Panc1 (cell line): ENCODE data around the gene MMP23B. TPM values are rescaled to one million over a fixed set of nuclear protein-coding genes. Genes with fewer than 3 reads are reported as not detected.
A peak's percentile ranks its signal among the peaks of the same experiment; 100 is the strongest.

Experiments
- ATAC-seq: fragments of 200-7000 bp; cut with Tn5 transposase; 2 replicates; pipeline ENCODE4 v1.9.1; 2020; ENCODE audit warnings: mild to moderate bottlenecking, moderate library complexity
- BruUV-seq: library from RNA; stranded (reverse); fragments of 400-500 nt; replicated peaks from 2 replicates; lab custom pipeline; 2021; lab: Mats Ljungman, UMichigan
- CTCF ChIA-PET: fragments of 300-600 bp; sonication (Branson Sonifier 250); formaldehyde crosslinking; loops from one replicate; lab custom pipeline; 2022; ENCODE audit warnings: antibody characterized with exemption; lab: Charles Lee
- POLR2A ChIA-PET: fragments of 300-600 bp; sonication (Branson Sonifier 250); formaldehyde crosslinking; loops from one replicate; lab custom pipeline; 2022; ENCODE audit warnings: antibody characterized with exemption; lab: Charles Lee
- DNase-seq: peaks from one replicate; pipeline ENCODE4 v3.0.0-alpha.2; 2010; ENCODE audit warnings: low read depth, low spot score
- H3K27ac ChIP-seq: 2 replicates; pipeline ENCODE4 v1.5.1; 2011; ENCODE audit warnings: mild to moderate bottlenecking, low read length, inconsistent platforms
- H3K27me3 ChIP-seq: fragments of 200-500 bp; sonication (Bioruptor generic); 2 replicates; pipeline ENCODE4 v1.6.0; 2014; ENCODE audit warnings: low read length, inconsistent platforms; ENCODE audit not compliant: control insufficient read depth, insufficient read depth
- H3K36me3 ChIP-seq: fragments of 200-500 bp; sonication (Bioruptor generic); 2 replicates; pipeline ENCODE4 v1.5.1; 2014; ENCODE audit warnings: inconsistent platforms, mild to moderate bottlenecking, low read length, moderate library complexity; ENCODE audit not compliant: control insufficient read depth, insufficient read depth
- H3K4me1 ChIP-seq: 2 replicates; pipeline ENCODE4 v1.5.1; 2011; ENCODE audit warnings: inconsistent platforms, mild to moderate bottlenecking, low read length, moderate library complexity; ENCODE audit not compliant: control insufficient read depth, insufficient read depth
- H3K4me3 ChIP-seq, 2 experiments: 2 replicates each; pipeline ENCODE4 v1.5.1; 2011 to 2012; ENCODE audit warnings: low read depth in 2 of 2, low read length in 2 of 2, mild to moderate bottlenecking in 2 of 2, inconsistent platforms in 1 of 2, moderate library complexity in 1 of 2
- H3K9me3 ChIP-seq: fragments of 200-500 bp; sonication (Bioruptor generic); 2 replicates; pipeline ENCODE4 v1.5.1; 2014; ENCODE audit warnings: low read depth, mild to moderate bottlenecking, inconsistent platforms, low read length, moderate library complexity; ENCODE audit not compliant: control insufficient read depth, insufficient read depth
- REST ChIP-seq, 2 experiments: IDR thresholded peaks; 2 replicates each; pipeline ENCODE4 v1.6.1; 2011 to 2012; ENCODE audit warnings: low read depth in 2 of 2, control low read depth in 1 of 2, low read length in 1 of 2, mild to moderate bottlenecking in 1 of 2, moderate library complexity in 1 of 2; ENCODE audit not compliant: insufficient read depth in 1 of 2
- SIN3A ChIP-seq: IDR thresholded peaks from 2 replicates; pipeline ENCODE4 v1.6.1; 2012; ENCODE audit warnings: low read depth, mild to moderate bottlenecking, low read length, moderate library complexity, borderline replicate concordance; ENCODE audit not compliant: insufficient read depth
- TCF7L2 ChIP-seq: IDR thresholded peaks from 2 replicates; pipeline ENCODE4 v1.6.1; 2011; ENCODE audit warnings: mild to moderate bottlenecking, low read depth, low read length, inconsistent platforms
- in situ Hi-C: cut with HindIII; loops from 2 replicates; pipeline ENCODE4 v1.10.0; 2016; ENCODE audit warnings: low sequenced_read_pairs, low pct_unique_long_range_greater_than_20kb
- intact Hi-C: fragments of 100-400 bp; cut with micrococcal nuclease; formaldehyde crosslinking; loops from one replicate; pipeline ENCODE4 v1.10.0; 2022; ENCODE audit not compliant: unreplicated experiment
- total RNA-seq: library from RNA; stranded (reverse); gene quantifications from one replicate; pipeline ENCODE4 v1.2.1, GENCODE V29; 2021; ENCODE audit not compliant: unreplicated experiment
- TF ChIP-seq, protein P1 (sequence below): fragments of 450-650 bp; IDR thresholded peaks from 2 replicates; pipeline ENCODE4 v1.5.1; 2017; ENCODE audit warnings: mild to moderate bottlenecking

The MMP23B gene
- total RNA-seq, 1 experiment from 2014 or later, result 5.0 TPM

DNA sequence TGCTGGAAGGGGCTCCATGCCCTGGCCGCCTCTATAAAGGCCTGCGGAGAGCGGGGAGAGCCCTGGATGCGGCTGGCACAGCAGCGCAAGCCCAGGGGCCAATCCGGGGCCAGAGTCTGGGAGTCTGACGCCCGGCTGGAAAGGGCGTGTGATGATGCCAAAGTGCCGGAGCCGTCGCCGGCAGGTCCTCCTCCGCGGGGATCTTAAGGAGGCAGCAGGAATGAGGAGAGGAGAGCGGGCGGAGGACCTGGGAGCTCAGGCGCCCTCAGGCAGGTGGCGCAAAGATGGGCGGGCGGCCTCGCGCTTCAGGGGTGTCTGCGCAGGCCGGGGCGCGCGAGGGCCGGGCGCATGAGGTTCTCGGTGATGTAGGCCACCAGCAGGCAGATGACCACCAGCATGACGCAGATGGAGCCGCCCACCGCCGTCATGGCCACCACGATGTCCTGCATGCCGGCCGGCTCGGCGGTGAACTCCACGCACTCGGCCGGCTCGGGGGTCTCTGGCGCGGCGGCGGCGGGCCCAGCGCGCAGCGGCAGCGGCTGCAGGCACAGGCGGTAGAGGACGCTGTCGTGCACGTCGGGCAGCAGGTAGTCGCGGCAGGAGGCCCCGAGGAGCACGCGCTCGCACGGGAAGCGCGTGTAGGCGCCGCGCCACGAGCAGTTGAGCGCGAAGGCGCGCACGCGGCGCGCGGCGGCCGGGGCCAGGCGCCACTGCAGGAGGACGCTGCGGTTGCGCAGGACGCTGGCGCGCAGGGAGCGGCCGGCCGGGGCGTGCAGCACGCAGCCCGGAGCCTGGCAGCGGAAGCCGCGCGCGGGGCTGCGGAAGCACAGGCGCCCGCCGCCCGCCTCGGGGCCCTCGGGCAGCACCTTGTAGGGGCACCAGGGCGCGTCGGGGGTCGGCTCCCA lies 32.7 kb upstream of the MMP23B start:
- Histone ChIP-seq H3K4me3 (peak overlapping the region in 1 of 2 experiments; percentile 31; a peak in 2 of 4 replicates), H3K4me1 (peaks cover 10% of the 10 kb centered on the region), H3K27me3 (no peaks in the 10 kb centered on the region), H3K27ac (no peak overlapping the region), H3K9me3 (no peaks in the 10 kb centered on the region), H3K36me3 (no peaks in the 10 kb centered on the region)
- no TSS peak for BruUV-seq
- ATAC-seq, result peak; percentile 59
- DNase-seq, result no peak
- CTCF ChIA-PET, result no interaction called here
- in situ Hi-C loops (no loop called here), intact Hi-C loops (no loop called here)
- POLR2A ChIA-PET, result no interaction called here
- no peak for TF ChIP-seq TCF7L2

DNA sequence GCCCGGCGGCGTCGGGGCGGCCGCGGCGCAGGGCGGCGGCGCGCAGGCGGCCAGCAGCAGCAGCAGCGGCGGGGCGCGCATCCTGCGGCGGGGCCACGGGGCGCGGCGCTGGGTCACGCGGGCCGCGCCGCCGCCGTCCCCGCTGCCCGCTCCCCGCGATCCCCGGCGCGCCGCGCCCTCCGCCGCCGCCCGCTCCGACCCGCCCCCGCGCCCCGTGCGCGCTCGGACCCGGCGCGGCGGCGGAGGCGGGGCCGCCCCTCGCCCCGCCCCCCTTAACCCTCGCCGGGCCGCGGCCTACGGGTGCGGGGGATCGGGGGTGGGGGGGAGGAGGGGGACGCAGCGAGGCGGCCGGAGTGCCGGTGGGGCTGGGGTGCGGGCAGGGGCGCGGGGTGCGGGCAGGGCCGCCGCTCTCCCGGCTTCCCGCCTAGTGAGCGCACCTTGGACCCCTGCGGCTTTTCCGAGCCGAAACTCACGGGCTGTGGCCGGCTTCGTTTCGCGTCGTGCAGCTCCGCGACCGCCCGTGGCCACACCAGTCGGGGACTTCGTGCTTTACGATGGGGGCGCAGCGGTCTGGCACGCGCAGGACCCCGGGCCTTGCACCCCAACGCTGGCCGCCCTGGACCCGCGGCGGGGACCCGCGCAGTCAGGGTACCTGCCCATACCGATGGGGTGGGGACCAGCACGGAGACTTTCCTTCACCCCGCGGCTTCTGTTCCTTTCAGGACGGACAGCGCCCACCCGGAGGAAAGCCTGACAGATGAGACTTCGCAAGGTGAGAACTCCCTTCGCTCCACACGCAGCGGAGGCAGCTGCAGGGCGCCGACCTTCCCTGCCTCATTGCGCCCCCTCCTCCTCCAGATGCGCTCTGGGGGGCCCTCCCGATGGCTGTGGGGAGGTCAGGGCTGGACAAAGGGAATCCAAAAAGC lies 31.8 kb upstream of the MMP23B start, which contains the start of gene FNDC10:
Gene FNDC10, minus strand, starts transcription at position 201 of the 926 bp plus-strand sequence. Its CDS starts 120 bp downstream, at position 81.
- ChIA-PET POLR2A (no interaction called here), CTCF (no interaction called here)
- BruUV-seq, result no TSS peak
- no peak for DNase-seq
- intact Hi-C loops (no loop called here), in situ Hi-C loops (no loop called here)
- peak; percentile 57 for ATAC-seq
- H3K36me3 ChIP-seq, result no peaks in the 10 kb centered on the region
- TF ChIP-seq SIN3A (no peak), TCF7L2 (no peak), REST (IDR thresholded peaks at IDR 0.05; ENCODE audit: insufficient read depth in 1 of 2, low read depth in 2 of 2, low read length in 1 of 2) (peak in 1 of 2 experiments; percentile 28; a peak in 1 of 4 replicates)
- TF ChIP-seq, protein P1, sequence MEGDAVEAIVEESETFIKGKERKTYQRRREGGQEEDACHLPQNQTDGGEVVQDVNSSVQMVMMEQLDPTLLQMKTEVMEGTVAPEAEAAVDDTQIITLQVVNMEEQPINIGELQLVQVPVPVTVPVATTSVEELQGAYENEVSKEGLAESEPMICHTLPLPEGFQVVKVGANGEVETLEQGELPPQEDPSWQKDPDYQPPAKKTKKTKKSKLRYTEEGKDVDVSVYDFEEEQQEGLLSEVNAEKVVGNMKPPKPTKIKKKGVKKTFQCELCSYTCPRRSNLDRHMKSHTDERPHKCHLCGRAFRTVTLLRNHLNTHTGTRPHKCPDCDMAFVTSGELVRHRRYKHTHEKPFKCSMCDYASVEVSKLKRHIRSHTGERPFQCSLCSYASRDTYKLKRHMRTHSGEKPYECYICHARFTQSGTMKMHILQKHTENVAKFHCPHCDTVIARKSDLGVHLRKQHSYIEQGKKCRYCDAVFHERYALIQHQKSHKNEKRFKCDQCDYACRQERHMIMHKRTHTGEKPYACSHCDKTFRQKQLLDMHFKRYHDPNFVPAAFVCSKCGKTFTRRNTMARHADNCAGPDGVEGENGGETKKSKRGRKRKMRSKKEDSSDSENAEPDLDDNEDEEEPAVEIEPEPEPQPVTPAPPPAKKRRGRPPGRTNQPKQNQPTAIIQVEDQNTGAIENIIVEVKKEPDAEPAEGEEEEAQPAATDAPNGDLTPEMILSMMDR, result no peak
- no peaks in the 10 kb centered on the region for H3K9me3 ChIP-seq
- H3K4me3 ChIP-seq, result peak within 1 kb of the TSS; percentile 41 to 53
- no peaks in the 10 kb centered on the region for H3K27me3 ChIP-seq
- no peak within 1 kb of the TSS for H3K27ac ChIP-seq
- H3K4me1 ChIP-seq, result peaks cover 10% of the 10 kb centered on the region
